GM18861 (cell line): Measurements from ENCODE around the gene SHC3.
"Not testable (repeated sequence)": the region's sequence is repeated elsewhere in the genome, so short reads cannot be mapped to it uniquely, and the experiment has no call there.

Experiments used
- ATAC-seq: cut with Tn5 transposase; IDR thresholded peaks from one replicate; pipeline ENCODE4 v1.9.1; 2021; ENCODE audit not compliant: unreplicated experiment

Gene SHC3

GRCh38 chr9:89177944-89178829 is at the start of gene SHC3:
TSS of gene SHC3 (minus strand) at chr9:89178818. CDS start at chr9:89178460, 358 bp downstream.
- ATAC-seq, result no peak

- ATAC-seq, result no peak
Measured at GRCh38 chr9:89225991-89226471, 47.4 kb upstream of the SHC3 start.

GRCh38 chr9:89225587-89225986 is 47.0 kb upstream of the SHC3 start:
- ATAC-seq, result no peak

GRCh38 chr9:89225036-89225435 is 46.4 kb upstream of the SHC3 start:
- no peak for ATAC-seq

- ATAC-seq, result no peak
Measured at GRCh38 chr9:89224633-89225032, 46.0 kb upstream of the SHC3 start.

- no peak for ATAC-seq
Measured at GRCh38 chr9:89223396-89223977, 44.9 kb upstream of the SHC3 start.

GRCh38 chr9:89219637-89220036 is 41.0 kb upstream of the SHC3 start:
- ATAC-seq, result no peak

- no peak for ATAC-seq
Measured at GRCh38 chr9:89218040-89218928, 39.7 kb upstream of the SHC3 start.

GRCh38 chr9:89215342-89215741 is 36.7 kb upstream of the SHC3 start:
- no peak for ATAC-seq

- ATAC-seq, result no peak
Measured at GRCh38 chr9:89213396-89213880, 34.8 kb upstream of the SHC3 start.

- ATAC-seq, result no peak
Measured at GRCh38 chr9:89212171-89212570, 33.6 kb upstream of the SHC3 start.

- not testable (repeated sequence) for ATAC-seq
Measured at GRCh38 chr9:89209311-89209710, 30.7 kb upstream of the SHC3 start.

GRCh38 chr9:89207026-89207425 is 28.4 kb upstream of the SHC3 start:
- no peak for ATAC-seq

GRCh38 chr9:89204801-89205200 is 26.2 kb upstream of the SHC3 start:
- no peak for ATAC-seq

- no peak for ATAC-seq
Measured at GRCh38 chr9:89195131-89195797, 16.6 kb upstream of the SHC3 start.

GRCh38 chr9:89194421-89195130 is 16.0 kb upstream of the SHC3 start:
- no peak for ATAC-seq

- ATAC-seq, result no peak
Measured at GRCh38 chr9:89191004-89191403, 12.4 kb upstream of the SHC3 start.

GRCh38 chr9:89189215-89189614 is 10.6 kb upstream of the SHC3 start:
- no peak for ATAC-seq

- no peak for ATAC-seq
Measured at GRCh38 chr9:89187950-89188349, 9.3 kb upstream of the SHC3 start.

GRCh38 chr9:89187541-89187940 is 8.9 kb upstream of the SHC3 start:
- no peak for ATAC-seq
